ENCODE results near the gene LIME1.

- TF ChIP-seq CTCF (IDR thresholded peaks at IDR 0.05) (no peak), POLR2A (IDR thresholded peaks at IDR 0.05) (no peak)
Measured at GRCh38 chr20:63699466-63700198, 36.8 kb upstream of the LIME1 start.

All from gastroesophageal sphincter (tissue), 3 donors.